Activated CD4-positive, alpha-beta T cell treated with anti-CD3 and anti-CD28 coated beads, Interleukin-2, amount 50 U/mL, for 16 hours (primary cell): Measurements from ENCODE around the gene TCAIM.
"Not testable (repeated sequence)": the region's sequence is repeated elsewhere in the genome, so short reads cannot be mapped to it uniquely, and the experiment has no call there.

Source experiments
- DNase-seq: peaks from one replicate; pipeline ENCODE4 v3.0.0-alpha.2; 2020

TCAIM gene

GRCh38 chr3:44348993-44349392 is 10.4 kb downstream of the TCAIM start:
- no peak for DNase-seq

DNA sequence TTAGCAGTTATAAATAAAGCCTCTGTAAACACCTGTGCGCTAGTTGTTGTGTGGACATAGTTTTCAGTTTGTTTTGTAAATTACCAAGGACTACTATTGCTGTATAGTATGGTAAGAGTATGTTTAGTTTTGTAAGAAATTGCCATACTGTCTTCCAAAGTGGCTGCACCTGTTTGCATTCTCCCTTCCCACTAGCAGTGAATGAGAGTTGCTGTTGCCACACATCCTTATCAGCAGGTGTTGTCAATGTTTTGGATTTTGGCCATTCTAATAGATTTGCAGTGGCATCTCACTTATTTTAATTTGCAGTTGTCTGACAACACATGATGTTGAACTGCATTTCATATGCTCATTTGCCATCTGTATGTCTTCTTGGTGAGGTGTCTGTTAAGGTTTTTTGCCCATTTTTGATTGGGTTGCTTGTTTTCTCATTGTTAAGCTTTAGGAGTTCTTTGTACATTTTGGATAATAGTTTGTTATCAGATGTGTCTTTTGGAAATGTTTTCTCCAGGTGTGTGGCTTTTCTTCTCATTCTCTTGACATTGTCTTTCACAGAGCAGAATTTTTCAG is 14.9 kb downstream of the TCAIM start:
- DNase-seq, result no peak

DNA sequence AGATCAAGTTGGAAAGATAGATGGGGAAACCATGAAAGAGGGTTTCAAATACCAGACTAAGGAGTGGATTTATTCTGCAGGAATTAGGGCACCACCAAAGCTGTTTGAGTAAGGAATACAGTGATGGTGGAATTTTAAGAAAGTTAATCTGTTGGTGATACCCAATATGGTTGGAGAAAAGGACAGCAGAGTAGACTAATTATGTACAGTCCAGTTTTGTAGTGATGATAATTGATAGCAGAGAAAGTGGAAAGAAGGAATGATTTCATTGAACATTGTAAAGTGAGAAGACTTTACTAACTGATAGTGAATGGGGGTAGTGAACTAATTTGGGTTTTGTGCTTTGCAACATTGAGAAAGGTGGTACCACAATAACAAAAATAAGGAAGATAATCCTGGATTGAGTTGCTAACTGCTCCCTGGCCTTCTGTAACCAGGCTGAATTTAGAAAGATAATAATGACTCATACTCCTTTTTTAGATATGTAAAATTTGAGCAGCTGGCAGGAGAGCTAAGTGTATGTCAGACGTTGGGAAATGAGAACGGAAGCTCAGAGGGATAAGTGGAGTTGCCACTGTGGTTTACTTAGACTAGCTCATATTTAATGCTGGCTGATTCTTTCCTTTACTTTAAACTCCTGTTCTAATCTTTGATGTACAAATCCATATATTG is 16.9 kb downstream of the TCAIM start:
- DNase-seq, result no peak

- no peak for DNase-seq
Observed at GRCh38 chr3:44359146-44359751, 20.7 kb downstream of the TCAIM start.

DNA sequence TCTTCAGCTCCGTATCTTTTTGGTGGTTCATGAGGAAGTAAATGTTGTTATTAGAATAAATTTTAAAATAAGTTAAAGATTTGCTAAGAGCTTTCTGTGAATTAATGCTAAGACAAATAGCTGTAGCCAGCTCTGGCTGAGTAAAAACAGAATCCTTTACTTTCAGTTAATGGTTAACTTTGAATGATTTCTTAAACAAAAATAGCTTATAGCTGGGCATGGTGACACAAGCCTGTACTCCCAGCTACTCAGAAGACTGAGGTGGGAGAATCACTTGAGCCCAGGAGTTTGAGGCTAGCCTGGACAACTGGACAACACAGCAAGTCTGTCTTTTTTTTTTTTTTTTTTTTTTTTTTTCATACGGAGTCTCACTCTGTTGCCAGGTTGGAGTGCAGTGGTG is 25.0 kb downstream of the TCAIM start:
- no peak for DNase-seq

DNA sequence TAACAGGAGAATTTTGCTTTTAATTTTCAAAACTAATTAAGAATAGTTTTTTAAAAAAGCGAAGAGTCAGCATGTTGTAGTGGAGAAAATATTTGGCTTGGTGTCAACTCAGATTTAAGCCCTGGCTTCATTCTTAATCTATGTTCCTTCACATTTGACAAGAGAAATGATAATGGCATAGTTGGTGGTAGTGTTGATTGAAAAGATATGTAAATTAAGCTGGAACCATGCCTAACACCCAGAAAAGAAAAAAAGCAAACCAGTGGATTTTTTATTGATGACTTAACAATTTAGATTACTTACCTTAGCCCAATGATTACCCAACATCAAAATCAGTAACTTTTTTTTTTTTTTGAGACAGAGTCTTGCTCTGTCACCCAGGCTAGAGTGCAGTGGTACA is 27.4 kb downstream of the TCAIM start:
- no peak for DNase-seq

DNA sequence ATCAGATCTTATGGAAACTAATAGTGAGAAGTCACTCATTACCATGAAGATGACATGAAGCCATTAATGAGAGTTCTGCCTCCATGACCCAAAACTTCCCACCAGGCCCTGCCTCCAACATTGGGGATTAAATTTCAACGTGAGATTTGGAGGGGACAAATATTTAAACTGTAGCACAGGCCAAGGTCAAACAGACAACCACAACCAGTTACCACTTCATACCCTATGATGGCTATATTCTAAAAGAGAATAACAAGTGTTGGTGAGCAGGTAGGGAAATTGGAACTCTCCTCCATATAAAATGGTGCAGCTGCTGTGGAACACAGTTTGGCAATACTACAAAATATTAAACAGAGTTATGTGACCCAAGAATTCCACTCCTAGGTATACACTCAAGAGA is 36.9 kb downstream of the TCAIM start:
- DNase-seq, result no peak

- DNase-seq, result no peak
Observed at GRCh38 chr3:44387404-44387803, 48.8 kb downstream of the TCAIM start.

DNA sequence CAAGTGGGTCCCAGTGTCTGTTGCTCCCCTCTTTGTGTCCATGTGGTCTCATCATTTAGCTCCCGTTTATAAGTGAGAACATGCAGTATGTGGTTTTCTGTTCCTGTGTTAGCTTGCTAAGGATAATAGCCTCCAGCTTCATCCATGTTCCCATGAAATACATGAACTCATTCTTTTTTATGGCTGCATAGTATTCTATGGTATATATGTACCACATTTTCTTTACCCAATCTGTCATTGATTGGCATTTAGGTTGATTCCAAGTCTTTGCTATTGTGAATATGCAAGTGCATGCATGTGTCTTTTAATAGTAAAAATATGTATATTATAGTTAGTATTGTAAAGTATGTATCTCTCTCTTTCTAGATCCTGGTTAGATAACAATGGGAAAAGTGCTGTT is 53.9 kb downstream of the TCAIM start:
- DNase-seq, result no peak

- no peak for DNase-seq
Observed at GRCh38 chr3:44395714-44396113, 57.1 kb downstream of the TCAIM start.

GRCh38 chr3:44396200-44397171 is 57.9 kb downstream of the TCAIM start:
- no peak for DNase-seq

GRCh38 chr3:44398271-44398670 is 59.7 kb downstream of the TCAIM start:
- not testable (repeated sequence) for DNase-seq

GRCh38 chr3:44398853-44399252 is 60.3 kb downstream of the TCAIM start:
- DNase-seq, result no peak

DNA sequence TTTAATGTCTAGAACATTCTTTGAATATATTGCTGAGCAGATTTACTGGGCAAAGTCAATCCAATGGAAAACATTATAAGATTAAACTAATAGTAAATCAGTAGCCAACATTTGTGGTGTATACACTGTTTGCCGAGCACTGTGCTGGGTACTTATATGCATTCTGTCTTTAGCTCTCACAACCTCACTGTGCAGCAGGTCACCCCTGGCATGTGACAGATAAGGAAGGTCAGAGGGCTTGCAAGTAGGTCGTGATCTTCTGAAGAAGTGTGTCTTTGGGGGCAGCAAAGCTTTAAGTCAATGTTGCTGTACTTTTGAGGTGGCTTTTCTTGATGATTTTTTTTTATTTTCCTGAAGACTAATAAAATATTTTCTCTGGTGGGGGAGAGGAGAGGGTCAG is 62.2 kb downstream of the TCAIM start:
- DNase-seq, result no peak

DNA sequence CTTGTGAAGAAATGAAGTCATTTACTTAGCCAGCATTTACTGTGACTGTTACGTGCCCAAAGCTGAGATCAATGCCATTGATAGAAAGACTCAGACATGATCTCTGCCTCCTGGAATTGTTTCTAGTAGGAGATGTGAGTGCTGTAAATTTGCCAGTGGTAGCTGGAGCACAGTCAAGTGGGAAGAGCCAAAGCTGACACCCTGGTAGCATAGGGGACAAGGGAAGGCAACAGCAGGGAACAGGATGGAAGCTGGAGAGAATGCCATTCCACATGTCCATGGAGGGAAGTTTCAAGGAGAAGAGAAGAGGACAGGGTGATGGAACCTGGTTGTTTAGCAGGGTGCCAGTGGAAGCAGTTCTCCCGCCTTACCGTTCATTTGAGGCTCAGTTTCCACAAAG is 64.0 kb downstream of the TCAIM start:
- DNase-seq, result no peak

- no peak for DNase-seq
Observed at GRCh38 chr3:44409640-44410410, 71.3 kb downstream of the TCAIM start.

DNA sequence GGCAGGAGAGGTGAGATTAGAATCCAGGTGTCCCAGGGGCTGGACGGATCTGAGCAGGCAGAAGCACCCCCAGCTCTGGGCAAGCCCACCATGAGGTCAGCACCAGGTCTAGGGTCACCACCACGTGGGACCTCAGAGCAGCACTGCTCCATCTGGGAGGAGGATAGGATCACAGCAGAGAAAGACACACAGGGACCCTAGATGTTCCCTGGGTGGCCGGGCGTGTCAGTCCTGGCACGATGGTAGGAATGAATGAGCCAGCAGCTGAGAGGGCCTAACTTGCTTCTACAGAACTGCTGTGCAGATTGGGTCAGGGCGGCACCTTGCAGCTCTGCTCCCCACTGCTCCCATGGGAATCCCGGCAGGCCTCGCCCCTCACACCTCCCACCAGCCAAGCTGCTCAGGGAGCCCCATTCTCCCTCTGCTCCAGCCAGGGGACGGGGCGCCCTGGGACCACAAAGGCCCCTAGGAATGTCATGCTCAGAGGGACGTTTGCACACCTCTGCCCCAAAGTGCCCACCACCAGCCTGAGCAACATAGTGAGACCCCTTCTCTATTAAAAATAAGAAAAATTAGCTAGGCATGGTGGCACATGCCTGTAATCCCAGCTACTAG is 72.6 kb downstream of the TCAIM start:
- DNase-seq, result no peak

DNA sequence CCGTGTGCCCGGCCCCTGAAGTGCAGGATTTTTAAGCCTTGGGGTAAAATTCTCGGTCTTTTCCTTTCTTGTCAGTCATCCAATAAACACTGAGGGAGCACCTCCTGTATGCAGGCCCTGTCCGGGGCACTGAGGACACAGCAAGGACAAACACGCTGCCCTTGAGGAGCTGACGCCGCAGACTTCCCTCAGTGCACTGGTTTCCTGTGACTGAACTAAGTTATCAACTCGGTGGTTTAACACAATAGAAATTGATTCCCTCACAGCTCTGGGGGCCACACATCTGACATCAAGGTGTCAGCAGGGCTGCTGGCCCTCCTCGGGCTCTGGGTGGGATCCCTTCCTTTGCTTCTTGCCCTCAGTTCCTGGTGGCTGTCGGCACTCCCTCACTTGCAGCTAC is 73.8 kb downstream of the TCAIM start:
- no peak for DNase-seq

DNA sequence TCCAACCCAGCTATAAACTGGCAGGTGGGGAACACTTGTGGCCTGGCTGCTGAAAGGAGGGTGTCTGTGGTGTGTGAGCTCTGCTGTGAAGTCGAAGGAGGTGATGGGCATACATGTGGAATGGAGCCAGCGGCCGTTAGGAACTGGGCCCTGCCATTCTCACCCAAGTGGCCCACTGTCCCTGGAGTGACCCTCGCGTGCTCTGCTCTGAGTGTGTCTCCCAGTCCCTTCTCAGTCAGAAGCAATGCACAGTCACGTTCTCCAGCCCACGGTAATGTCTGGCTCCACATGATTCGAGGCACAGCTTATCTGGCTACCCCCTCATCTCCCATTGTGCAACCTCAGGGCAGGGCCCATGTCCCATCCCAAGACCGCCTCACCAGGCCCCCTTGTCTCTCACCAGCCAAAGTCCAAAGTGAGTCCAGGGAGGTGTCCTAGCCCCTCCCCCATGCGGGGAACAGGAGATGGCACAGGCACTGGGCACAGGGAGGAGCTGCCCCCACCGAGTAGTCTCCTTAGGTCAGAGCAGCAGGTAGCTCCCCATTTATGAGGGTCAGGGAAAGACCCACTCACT is 76.0 kb downstream of the TCAIM start:
- DNase-seq, result no peak

- no peak for DNase-seq
Observed at GRCh38 chr3:44415421-44415820, 76.9 kb downstream of the TCAIM start.
